22Rv1 (cell line): ENCODE data around the gene APLF.
"Not testable (repeated sequence)": the region's sequence is repeated elsewhere in the genome, so short reads cannot be mapped to it uniquely, and the experiment has no call there.

ENCODE experiments used
- H3K27ac ChIP-seq: fragments of 450-650 bp; 2 replicates; pipeline ENCODE4 v1.5.1; 2017
- ZFX ChIP-seq: fragments of 450-650 bp; IDR thresholded peaks from 2 replicates; pipeline ENCODE4 v1.6.1; 2017; ENCODE audit warnings: antibody characterized with exemption, borderline replicate concordance
- TF ChIP-seq, protein P1 (sequence below): fragments of 450-650 bp; IDR thresholded peaks from 2 replicates; pipeline ENCODE4 v1.5.1; 2017; ENCODE audit warnings: mild to moderate bottlenecking

The APLF gene

DNA sequence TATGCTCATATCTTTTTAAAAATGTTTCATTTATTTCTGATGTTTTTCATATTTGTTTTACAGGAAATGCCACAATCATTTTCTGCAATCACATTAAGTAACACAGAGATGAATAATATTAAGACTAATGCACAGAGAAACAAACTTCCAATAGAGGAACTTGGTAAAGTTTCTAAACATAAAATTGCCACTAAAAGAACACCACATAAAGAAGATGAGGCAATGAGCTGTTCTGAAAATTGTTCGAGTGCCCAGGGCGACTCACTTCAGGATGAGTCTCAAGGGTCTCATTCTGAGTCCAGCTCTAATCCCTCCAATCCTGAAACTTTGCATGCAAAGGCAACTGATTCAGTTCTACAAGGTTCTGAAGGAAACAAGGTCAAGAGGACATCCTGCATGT is 70.4 kb downstream of the APLF start:
- no peak overlapping the region for H3K27ac ChIP-seq
- TF ChIP-seq, protein P1, sequence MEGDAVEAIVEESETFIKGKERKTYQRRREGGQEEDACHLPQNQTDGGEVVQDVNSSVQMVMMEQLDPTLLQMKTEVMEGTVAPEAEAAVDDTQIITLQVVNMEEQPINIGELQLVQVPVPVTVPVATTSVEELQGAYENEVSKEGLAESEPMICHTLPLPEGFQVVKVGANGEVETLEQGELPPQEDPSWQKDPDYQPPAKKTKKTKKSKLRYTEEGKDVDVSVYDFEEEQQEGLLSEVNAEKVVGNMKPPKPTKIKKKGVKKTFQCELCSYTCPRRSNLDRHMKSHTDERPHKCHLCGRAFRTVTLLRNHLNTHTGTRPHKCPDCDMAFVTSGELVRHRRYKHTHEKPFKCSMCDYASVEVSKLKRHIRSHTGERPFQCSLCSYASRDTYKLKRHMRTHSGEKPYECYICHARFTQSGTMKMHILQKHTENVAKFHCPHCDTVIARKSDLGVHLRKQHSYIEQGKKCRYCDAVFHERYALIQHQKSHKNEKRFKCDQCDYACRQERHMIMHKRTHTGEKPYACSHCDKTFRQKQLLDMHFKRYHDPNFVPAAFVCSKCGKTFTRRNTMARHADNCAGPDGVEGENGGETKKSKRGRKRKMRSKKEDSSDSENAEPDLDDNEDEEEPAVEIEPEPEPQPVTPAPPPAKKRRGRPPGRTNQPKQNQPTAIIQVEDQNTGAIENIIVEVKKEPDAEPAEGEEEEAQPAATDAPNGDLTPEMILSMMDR = no peak
- TF ChIP-seq ZFX = no peak

DNA sequence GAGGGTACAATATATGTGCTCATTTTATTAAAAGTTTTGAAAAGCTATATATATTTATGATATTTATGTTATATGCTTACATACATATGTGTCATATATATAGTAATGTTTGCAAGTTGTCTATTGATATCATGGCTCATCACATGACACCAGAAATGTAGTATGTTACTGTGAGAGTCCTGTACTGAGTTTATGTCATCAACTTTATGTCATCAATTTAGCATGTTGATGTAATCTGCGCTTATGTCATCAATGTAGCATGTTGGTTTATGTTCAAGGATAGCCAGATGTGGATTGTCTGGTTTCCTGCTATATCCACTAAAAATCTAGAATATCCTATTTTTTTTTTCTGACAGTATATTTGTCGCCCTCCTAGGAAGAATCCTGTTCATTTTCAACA is 77.4 kb downstream of the APLF start:
- no peak for TF ChIP-seq ZFX
- TF ChIP-seq, protein P1 = no peak
- H3K27ac ChIP-seq = no peak overlapping the region

DNA sequence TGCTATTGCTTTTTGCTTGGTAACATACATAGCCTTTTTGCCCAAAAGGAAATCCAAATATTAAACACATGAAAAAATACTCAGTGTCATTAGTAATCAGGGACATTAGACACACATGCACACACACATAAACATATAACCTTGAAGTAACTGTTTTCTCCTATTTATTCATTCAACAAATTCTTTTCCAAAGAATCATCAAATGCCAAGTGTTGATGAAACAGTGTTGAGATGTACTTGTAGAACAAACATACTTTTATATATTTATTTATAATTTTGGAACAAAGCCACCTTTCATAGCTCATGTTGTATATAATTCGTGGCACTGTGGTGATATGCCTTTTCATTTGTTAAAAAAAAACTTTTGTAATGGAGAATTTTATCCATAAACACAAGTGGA is 81.0 kb downstream of the APLF start:
- H3K27ac ChIP-seq = no peak overlapping the region
- TF ChIP-seq, protein P1 = no peak
- TF ChIP-seq ZFX = no peak

DNA sequence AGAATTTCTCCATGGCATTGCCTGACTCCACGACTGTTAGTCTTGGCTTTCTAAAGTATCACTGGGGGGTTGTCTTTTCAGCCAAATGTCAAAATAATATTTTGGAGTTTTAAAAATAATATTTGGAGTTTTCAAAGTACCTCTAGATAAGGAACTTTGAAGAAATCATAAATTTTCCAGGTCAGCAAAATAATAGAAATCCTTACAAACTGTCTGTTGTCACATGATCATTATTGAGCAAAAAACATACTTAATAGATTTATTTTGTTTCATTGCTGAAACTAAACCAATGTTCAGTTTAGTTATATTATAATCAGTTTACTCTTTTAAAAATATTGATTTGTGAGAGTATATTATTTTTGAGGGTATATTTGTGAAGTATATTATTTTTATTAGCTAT is 85.7 kb downstream of the APLF start:
- no peak for TF ChIP-seq ZFX
- TF ChIP-seq, protein P1 = no peak
- H3K27ac ChIP-seq = no peak overlapping the region

DNA sequence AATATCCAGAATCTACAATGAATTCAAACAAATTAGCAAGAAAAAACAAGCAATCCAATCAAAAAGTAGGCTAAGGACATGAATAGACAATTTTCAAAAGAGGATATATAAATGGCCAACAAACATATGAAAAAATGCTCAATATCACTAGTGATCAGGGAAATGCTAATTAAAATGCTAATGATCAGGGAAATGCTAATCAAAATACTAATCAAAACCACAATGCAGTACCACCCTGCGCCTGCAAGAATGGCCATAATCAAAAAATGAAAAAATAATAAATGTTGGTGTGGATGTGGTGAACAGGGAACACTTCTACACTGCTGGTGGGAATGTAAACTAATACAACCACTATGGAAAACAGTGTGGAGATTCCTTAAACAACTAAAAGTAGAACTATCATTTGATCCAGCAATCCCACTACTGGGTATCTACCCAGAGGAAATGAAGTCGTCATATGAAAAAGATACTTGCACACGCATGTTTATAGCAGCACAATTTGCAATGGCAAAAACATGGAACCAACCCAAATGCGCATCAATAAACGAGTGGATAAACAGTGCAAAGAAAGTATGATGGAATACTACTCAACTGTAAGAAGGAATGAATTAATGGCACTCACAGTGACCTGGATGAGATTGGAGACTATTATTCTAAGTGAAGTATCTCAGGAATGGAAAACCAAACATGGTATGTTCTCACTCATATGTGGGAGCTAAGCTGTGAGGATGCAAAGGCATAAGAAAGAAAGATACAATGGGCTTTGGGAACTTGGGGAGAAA is 88.2 kb downstream of the APLF start:
- not testable (repeated sequence) for H3K27ac ChIP-seq

DNA sequence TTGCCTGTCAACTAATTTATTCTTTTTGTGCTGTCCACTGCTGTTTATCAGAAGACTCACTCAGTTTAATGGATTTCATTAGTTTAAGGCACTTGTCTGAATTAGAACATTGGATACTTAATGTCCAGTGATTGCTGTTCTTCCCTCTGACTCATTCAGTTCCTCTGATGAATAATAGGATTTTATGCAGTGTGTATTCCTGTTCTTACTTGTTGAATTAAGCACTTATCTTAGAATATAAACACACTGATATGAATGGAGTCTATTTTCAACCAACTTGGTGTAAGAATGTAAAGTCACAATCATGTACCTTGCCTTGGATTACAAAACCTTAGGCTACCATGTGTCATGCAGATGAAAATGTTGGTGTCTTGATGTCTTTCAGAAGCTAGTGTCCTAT is 89.0 kb downstream of the APLF start:
- TF ChIP-seq, protein P1 = no peak
- no peak for TF ChIP-seq ZFX
- H3K27ac ChIP-seq = peak overlapping the region; percentile 21

DNA sequence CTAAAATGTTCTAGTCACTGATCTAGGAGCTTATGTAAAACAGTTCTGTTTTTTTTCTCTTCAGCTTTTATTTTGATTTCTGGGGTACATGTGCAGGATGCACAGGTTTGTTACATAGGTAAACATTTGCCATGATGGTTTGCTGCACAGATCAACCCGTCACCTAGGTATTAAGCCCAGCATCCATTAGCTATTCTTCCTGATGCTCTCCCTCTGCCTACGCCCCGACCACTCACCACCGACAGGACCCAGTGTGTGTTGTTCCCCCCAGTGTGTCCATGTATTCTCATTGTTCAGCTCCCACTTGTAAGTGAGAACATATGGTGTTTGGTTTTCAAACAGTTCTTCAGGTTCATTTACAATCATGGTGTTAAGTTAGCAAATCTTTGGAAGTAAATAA is 91.2 kb downstream of the APLF start:
- H3K27ac ChIP-seq = no peak overlapping the region
- TF ChIP-seq, protein P1 = no peak
- TF ChIP-seq ZFX = no peak

DNA sequence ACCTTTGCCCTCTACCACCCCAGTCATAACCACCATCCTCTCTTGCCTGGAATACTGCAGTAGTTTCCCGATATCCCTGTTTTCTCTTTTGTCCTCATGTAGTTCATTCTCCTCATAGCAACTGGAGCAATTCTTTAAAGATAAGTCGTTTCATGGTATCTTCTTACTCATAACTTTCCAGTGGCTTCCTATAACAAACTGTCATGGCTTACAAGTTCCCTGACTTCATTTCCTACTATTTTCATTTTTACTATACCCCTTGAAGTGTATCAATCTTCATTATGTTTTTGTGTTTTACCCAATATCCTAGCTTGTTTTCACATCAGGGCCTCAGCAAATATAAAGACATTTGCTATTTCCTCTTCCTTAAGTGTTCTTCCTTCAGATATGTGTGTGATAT is 92.3 kb downstream of the APLF start:
- TF ChIP-seq, protein P1 = no peak
- TF ChIP-seq ZFX = no peak
- no peak overlapping the region for H3K27ac ChIP-seq
